H1 (cell line): ENCODE data around the gene CYP4A11. TPM values are rescaled to one million over a fixed set of nuclear protein-coding genes. Genes with fewer than 3 reads are reported as not detected.
"Not testable (repeated sequence)": the region's sequence is repeated elsewhere in the genome, so short reads cannot be mapped to it uniquely, and the experiment has no call there.

Experiments used
- CTCF ChIA-PET: fragments of 300-600 bp; sonication (Branson Sonifier 250); formaldehyde crosslinking; loops from one replicate; lab custom pipeline; 2021; ENCODE audit not compliant: partially characterized antibody; lab: Charles Lee
- POLR2A ChIA-PET: fragments of 300-600 bp; sonication (Branson Sonifier 250); formaldehyde crosslinking; loops from one replicate; lab custom pipeline; 2021; ENCODE audit warnings: inconsistent platforms; ENCODE audit not compliant: partially characterized antibody; lab: Charles Lee
- DNase-seq, 2 experiments: peaks; one replicate each; pipeline versions ENCODE4 v3.0.0 to v3.0.0-alpha.2; 2010 to 2022; ENCODE audit warnings: low spot score in 2 of 2, low read depth in 1 of 2, mixed read lengths in 1 of 2
- FAIRE-seq: peaks from 2 replicates; lab custom pipeline; 2011; peaks lifted over from hg19 to GRCh38; lab: Jason Lieb, UNC
- H2AFZ ChIP-seq: 2 replicates; pipeline ENCODE4 v1.8.1; 2012; ENCODE audit warnings: low read length, inconsistent platforms
- H2AK5ac ChIP-seq: 2 replicates; pipeline ENCODE4 v1.6.1; 2013; ENCODE audit warnings: low read depth, low read length
- H2BK120ac ChIP-seq: replicated peaks from 2 replicates; pipeline ENCODE3; 2013; ENCODE audit warnings: low read depth, low read length, inconsistent platforms
- H2BK12ac ChIP-seq: 2 replicates; pipeline ENCODE4 v1.6.1; 2013; ENCODE audit warnings: low read depth, low read length
- H2BK15ac ChIP-seq: 2 replicates; pipeline ENCODE4 v1.6.1; 2013; ENCODE audit warnings: low read length
- H2BK20ac ChIP-seq: 2 replicates; pipeline ENCODE4 v1.6.1; 2013; ENCODE audit warnings: low read length
- H2BK5ac ChIP-seq: 2 replicates; pipeline ENCODE4 v1.6.1; 2013; ENCODE audit warnings: low read depth, low read length
- H3K14ac ChIP-seq: 2 replicates; pipeline ENCODE4 v1.6.1; 2013; ENCODE audit warnings: inconsistent platforms; ENCODE audit not compliant: insufficient read length
- H3K18ac ChIP-seq: 2 replicates; pipeline ENCODE4 v1.6.1; 2013; ENCODE audit warnings: low read length; ENCODE audit errors: extremely low read depth
- H3K23ac ChIP-seq: 2 replicates; pipeline ENCODE4 v1.6.1; 2013; ENCODE audit warnings: inconsistent platforms; ENCODE audit not compliant: insufficient read length
- H3K23me2 ChIP-seq: 2 replicates; pipeline ENCODE4 v1.6.1; 2013; ENCODE audit warnings: low read depth, low read length
- H3K27ac ChIP-seq: 2 replicates; pipeline ENCODE4 v1.6.1; 2011; ENCODE audit warnings: low read depth, low read length, inconsistent platforms
- H3K27me3 ChIP-seq, 4 experiments: replicated peaks in 1 of 4; 1 replicate in 1 of 4; 2 replicates in 3 of 4; pipeline versions ENCODE4 v1.6.1 to v1.8.1; 2011 to 2013; ENCODE audit warnings: low read length in 3 of 4, mild to moderate bottlenecking in 3 of 4, inconsistent platforms in 2 of 4, mixed read lengths in 2 of 4, moderate library complexity in 1 of 4; ENCODE audit not compliant: control insufficient read depth in 3 of 4, insufficient read depth in 3 of 4; ENCODE audit errors: extremely low read depth in 1 of 4
- H3K36me3 ChIP-seq, 4 experiments: 2 replicates each; pipeline versions ENCODE4 v1.6.1 to v1.8.1; 2011 to 2013; ENCODE audit warnings: mild to moderate bottlenecking in 4 of 4, low read length in 3 of 4, moderate library complexity in 2 of 4, control low read depth in 1 of 4, inconsistent platforms in 1 of 4; ENCODE audit not compliant: insufficient read depth in 4 of 4, control insufficient read depth in 2 of 4
- H3K4ac ChIP-seq: replicated peaks from 2 replicates; pipeline ENCODE3; 2013; ENCODE audit warnings: low read length, low read depth, mixed read lengths, inconsistent platforms; ENCODE audit not compliant: insufficient read length
- H3K4me1 ChIP-seq, 4 experiments: replicated peaks in 1 of 4; 1 replicate in 1 of 4; 2 replicates in 3 of 4; pipeline versions ENCODE4 v1.6.1 to v1.8.1; 2011 to 2013; ENCODE audit warnings: low read length in 3 of 4, inconsistent platforms in 2 of 4, mixed read lengths in 1 of 4; ENCODE audit not compliant: insufficient read depth in 4 of 4, control insufficient read depth in 3 of 4
- H3K4me2 ChIP-seq, 2 experiments: 2 replicates each; pipeline versions ENCODE4 v1.6.1 to v1.8.1; 2011 to 2013; ENCODE audit warnings: low read depth in 2 of 2, low read length in 2 of 2, control low read depth in 1 of 2, inconsistent platforms in 1 of 2, mild to moderate bottlenecking in 1 of 2; ENCODE audit not compliant: insufficient read depth in 1 of 2
- H3K4me3 ChIP-seq, 4 experiments: fragments of 200-600, 300-600 bp in 1 of 4; sonication (generic), shearing (Covaris generic), sonication (Bioruptor Twin) in 1 of 4; 2 replicates each; pipeline versions ENCODE4 v1.5.1 to v1.8.1; 2011 to 2016; ENCODE audit warnings: low read length in 4 of 4, low read depth in 3 of 4, control low read depth in 2 of 4, inconsistent platforms in 2 of 4, mild to moderate bottlenecking in 2 of 4, mixed read lengths in 1 of 4, moderate library complexity in 1 of 4; ENCODE audit not compliant: insufficient read depth in 2 of 4; ENCODE audit errors: extremely low read depth in 1 of 4
- H3K56ac ChIP-seq: replicated peaks from 2 replicates; pipeline ENCODE3; 2013; ENCODE audit warnings: low read depth, mild to moderate bottlenecking, mixed read lengths, low read length, inconsistent platforms; ENCODE audit not compliant: insufficient read length
- H3K79me1 ChIP-seq: 2 replicates; pipeline ENCODE4 v1.6.1; 2013; ENCODE audit warnings: low read depth, low read length, control low read depth
- H3K79me2 ChIP-seq, 2 experiments: 2 replicates each; pipeline versions ENCODE4 v1.6.1 to v1.8.1; 2012 to 2013; ENCODE audit warnings: low read length in 2 of 2, mild to moderate bottlenecking in 2 of 2, inconsistent platforms in 1 of 2; ENCODE audit not compliant: insufficient read depth in 2 of 2, control insufficient read depth in 1 of 2
- H3K9ac ChIP-seq, 4 experiments: replicated peaks in 1 of 4; 1 replicate in 1 of 4; 2 replicates in 3 of 4; pipeline versions ENCODE4 v1.6.1 to v1.8.1; 2011 to 2013; ENCODE audit warnings: low read depth in 3 of 4, low read length in 3 of 4, control low read depth in 2 of 4, mild to moderate bottlenecking in 2 of 4, moderate library complexity in 2 of 4, inconsistent platforms in 1 of 4; ENCODE audit errors: extremely low read depth in 1 of 4
- H3K9me3 ChIP-seq, 2 experiments: 2 replicates each; pipeline versions ENCODE4 v1.6.1 to v1.8.1; 2012 to 2013; ENCODE audit warnings: mild to moderate bottlenecking in 2 of 2, moderate library complexity in 2 of 2, control low read depth in 1 of 2, inconsistent platforms in 1 of 2, low read depth in 1 of 2, low read length in 1 of 2, mixed read lengths in 1 of 2; ENCODE audit not compliant: insufficient read depth in 2 of 2
- H4K20me1 ChIP-seq, 2 experiments: replicated peaks in 1 of 2; 2 replicates each; pipeline versions ENCODE3 to v1.8.1; 2011 to 2013; ENCODE audit warnings: inconsistent platforms in 2 of 2, low read length in 2 of 2, mild to moderate bottlenecking in 1 of 2; ENCODE audit not compliant: insufficient read depth in 2 of 2, control insufficient read depth in 1 of 2
- H4K5ac ChIP-seq: 2 replicates; pipeline ENCODE4 v1.6.1; 2013; ENCODE audit warnings: low read length, low read depth, mixed read lengths, inconsistent platforms; ENCODE audit not compliant: insufficient read length
- H4K8ac ChIP-seq: 2 replicates; pipeline ENCODE4 v1.8.0; 2013; ENCODE audit warnings: mild to moderate bottlenecking, moderate library complexity, low read length, inconsistent platforms; ENCODE audit not compliant: insufficient read depth; ENCODE audit errors: extremely low read depth
- H4K91ac ChIP-seq: replicated peaks from 2 replicates; pipeline ENCODE3; 2013; ENCODE audit warnings: low read length, mixed read lengths, inconsistent platforms; ENCODE audit not compliant: insufficient read length
- CTCF ChIP-seq, 3 experiments: IDR thresholded peaks; 1 replicate in 2 of 3; 2 replicates in 1 of 3; pipeline versions ENCODE4 v1.5.1 to v1.6.1; 2011; ENCODE audit warnings: low read length in 3 of 3, mild to moderate bottlenecking in 3 of 3, inconsistent platforms in 2 of 3, low read depth in 1 of 3, moderate library complexity in 1 of 3; ENCODE audit not compliant: insufficient read depth in 1 of 3; ENCODE audit errors: control extremely low read depth in 1 of 3
- RAD21 ChIP-seq, 2 experiments: IDR thresholded peaks in 1 of 2; conservative IDR thresholded peaks in 1 of 2; 2 replicates each; pipeline ENCODE4 v1.6.1; 2011; ENCODE audit warnings: low read depth in 2 of 2, low read length in 2 of 2, improper control_type of control experiment in 1 of 2, inconsistent platforms in 1 of 2, mild to moderate bottlenecking in 1 of 2, moderate library complexity in 1 of 2
- TEAD4 ChIP-seq: IDR thresholded peaks from 2 replicates; pipeline ENCODE4 v1.6.1; 2012; ENCODE audit warnings: low read depth, low read length, inconsistent platforms, mixed read lengths
- WGBS, 2 experiments: shearing (Covaris generic) in 1 of 2; methylation state at CpG; one replicate each; pipeline versions ENCODE4 v1.1.6 to v1.1.7; 2013 to 2015; ENCODE audit warnings: low lambda C conversion rate in 2 of 2, mixed read lengths in 2 of 2, inconsistent platforms in 1 of 2, low coverage in 1 of 2, missing lambda C conversion rate in 1 of 2; ENCODE audit not compliant: insufficient replicate concordance in 2 of 2, insufficient coverage in 1 of 2, insufficient read length in 1 of 2; ENCODE audit errors: extremely low coverage in 1 of 2, missing lambda C conversion rate in 1 of 2; 5-methylcytosine and 5-hydroxymethylcytosine counted together
- polyA plus RNA-seq, 7 experiments: library from polyadenylated mRNA; depleted of rRNA in 3 of 7; stranded (reverse) in 5 of 7; unstranded in 2 of 7; fragments of >200 nt in 5 of 7; fragments of 200-250 nt in 2 of 7; gene quantifications; 1 replicate in 5 of 7; 2 replicates in 1 of 7; 4 replicates in 1 of 7; pipeline versions ENCODE4 v1.2.1 to v1.2.3, GENCODE V29; 2011 to 2013; ENCODE audit warnings: missing spikeins in 2 of 7, mixed read lengths in 2 of 7
- total RNA-seq: library from RNA; stranded (reverse); fragmentation: NEBNext Ultra II Directional; extraction: Animal tissue kit (Norgen Biotek cat#: 25700); gene quantifications from 2 replicates; pipeline ENCODE4 v1.2.1, GENCODE V29; 2021

Gene CYP4A11
- total and polyA plus RNA-seq, 2 of the 8 experiments (the other 6 are each of a cell fraction or from before 2014, with no cell fraction given) = not detected

GRCh38 chr1:46934852-46935251 is 6.4 kb downstream of the CYP4A11 start:
- H3K27me3 ChIP-seq, H2AFZ ChIP-seq, H2BK15ac ChIP-seq, H3K56ac ChIP-seq, H2AK5ac ChIP-seq, H2BK120ac ChIP-seq, H3K79me1 ChIP-seq, H3K18ac ChIP-seq, H3K4ac ChIP-seq, H2BK20ac ChIP-seq, H2BK12ac ChIP-seq, H3K14ac ChIP-seq, H3K4me2 ChIP-seq, POLR2A ChIA-PET, H3K79me2 ChIP-seq, H3K4me1 ChIP-seq, H3K36me3 ChIP-seq, H3K23me2 ChIP-seq, H3K23ac ChIP-seq, H3K4me3 ChIP-seq, H3K9ac ChIP-seq, H2BK5ac ChIP-seq, H4K20me1 ChIP-seq, H3K9me3 ChIP-seq, H4K91ac ChIP-seq, H4K5ac ChIP-seq, H3K27ac ChIP-seq: not testable (repeated sequence)
- peak; percentile 94 for FAIRE-seq
- 44% methylated on average over 7 of the region's 8 CpGs; no CpG with 5 or more reads in 1 of the 2 experiments for WGBS, 2 experiments
- peak; percentile 69 to 85 (median 76) for TF ChIP-seq CTCF (IDR thresholded peaks at IDR 0.05; ENCODE audit: control extremely low read depth in 1 of 3, insufficient read depth in 1 of 3, low read depth in 1 of 3, low read length in 3 of 3)
- TF ChIP-seq TEAD4 = 0 out of 2 replicates have a peak, but pooled peaks have one; percentile 18
- TF ChIP-seq RAD21 (IDR thresholded peaks at IDR 0.05 in 1 of 2, conservative IDR thresholded peaks at IDR 0.05 in 1 of 2; ENCODE audit: low read depth in 2 of 2, low read length in 2 of 2) = peak; percentile 56 to 67
- peak in 1 of 2 experiments; percentile 56 for DNase-seq
- peak overlapping the region; percentile 92 for H4K8ac ChIP-seq
- CTCF ChIA-PET = interaction anchor here (0.7 to 0.8 kb wide), 2 partner anchors 51 to 88 kb away, joined by 3 read pairs; partner anchors contain the start of gene CYP4X1
